Astrocyte (in vitro differentiated cells and primary cell): ENCODE measurements around the gene SPATA45.

Experiments used
- EZH2 ChIP-seq: IDR thresholded peaks from 2 replicates; pipeline ENCODE4 v1.6.1; 2012; ENCODE audit warnings: mild to moderate bottlenecking, low read length, inconsistent platforms; ENCODE audit not compliant: insufficient read depth
- TF ChIP-seq, protein P1 (sequence below): IDR thresholded peaks from 2 replicates; pipeline ENCODE4 v1.5.1; 2011; ENCODE audit warnings: low read depth, mild to moderate bottlenecking, inconsistent platforms, low read length, moderate library complexity; ENCODE audit not compliant: insufficient read depth

DNA sequence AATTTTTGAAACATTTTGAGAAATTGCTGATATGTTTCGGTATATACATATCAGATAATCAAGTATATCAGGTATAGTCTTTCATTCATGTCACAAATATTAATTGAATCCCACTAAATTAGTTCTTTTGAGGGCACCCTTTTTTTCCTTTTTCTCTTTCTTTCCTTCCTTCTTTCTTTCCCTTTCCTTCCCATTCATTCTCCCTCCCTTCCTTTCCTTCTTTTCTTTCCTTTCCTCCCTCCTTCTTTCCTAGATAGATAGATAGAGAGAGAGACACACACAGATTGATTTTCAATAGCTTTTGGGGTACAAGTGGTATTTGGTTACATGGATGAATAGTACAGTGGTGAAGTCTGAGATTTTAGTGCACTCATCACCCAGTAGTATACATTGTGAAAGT, 61.6 kb downstream of the SPATA45 start:
- TF ChIP-seq, protein P1, sequence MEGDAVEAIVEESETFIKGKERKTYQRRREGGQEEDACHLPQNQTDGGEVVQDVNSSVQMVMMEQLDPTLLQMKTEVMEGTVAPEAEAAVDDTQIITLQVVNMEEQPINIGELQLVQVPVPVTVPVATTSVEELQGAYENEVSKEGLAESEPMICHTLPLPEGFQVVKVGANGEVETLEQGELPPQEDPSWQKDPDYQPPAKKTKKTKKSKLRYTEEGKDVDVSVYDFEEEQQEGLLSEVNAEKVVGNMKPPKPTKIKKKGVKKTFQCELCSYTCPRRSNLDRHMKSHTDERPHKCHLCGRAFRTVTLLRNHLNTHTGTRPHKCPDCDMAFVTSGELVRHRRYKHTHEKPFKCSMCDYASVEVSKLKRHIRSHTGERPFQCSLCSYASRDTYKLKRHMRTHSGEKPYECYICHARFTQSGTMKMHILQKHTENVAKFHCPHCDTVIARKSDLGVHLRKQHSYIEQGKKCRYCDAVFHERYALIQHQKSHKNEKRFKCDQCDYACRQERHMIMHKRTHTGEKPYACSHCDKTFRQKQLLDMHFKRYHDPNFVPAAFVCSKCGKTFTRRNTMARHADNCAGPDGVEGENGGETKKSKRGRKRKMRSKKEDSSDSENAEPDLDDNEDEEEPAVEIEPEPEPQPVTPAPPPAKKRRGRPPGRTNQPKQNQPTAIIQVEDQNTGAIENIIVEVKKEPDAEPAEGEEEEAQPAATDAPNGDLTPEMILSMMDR = no peak
- TF ChIP-seq EZH2 = no peak
